Naive thymus-derived CD8-positive, alpha-beta T cell (primary cell): Measurements from ENCODE around the gene SEMA4C. TPM values are rescaled to one million over a fixed set of nuclear protein-coding genes. Genes with fewer than 3 reads are reported as not detected.

Experiments
- ATAC-seq, 2 donors: fragments of 150-1000 bp; cut with Tn5 transposase in 1 of 2; sonication (Bioruptor Pico), chemical (Tn5 transposase) in 1 of 2; 1 replicate in 1 of 2; 2 replicates in 1 of 2; pipeline ENCODE4 v1.10.0; 2021; ENCODE audit warnings: mild to moderate bottlenecking in 2 of 2, moderate library complexity in 2 of 2
- POLR2A ChIA-PET: fragments of 350-600 bp; sonication (Branson Sonifier 250); formaldehyde crosslinking; loops from one replicate; lab custom pipeline; 2021; ENCODE audit warnings: antibody characterized with exemption; lab: Charles Lee
- DNase-seq, 10 donors: peaks; one replicate each; pipeline versions ENCODE4 v3.0.0 to v3.0.0-alpha.2; 2020 to 2022
- H3K27ac Mint-ChIP-seq, 10 donors: one replicate each; pipeline ENCODE4 v1.8.0; 2020 to 2022; ENCODE audit warnings: mild to moderate bottlenecking in 10 of 10, mixed read lengths in 10 of 10, moderate library complexity in 4 of 10, inconsistent platforms in 1 of 10
- H3K27me3 Mint-ChIP-seq, 5 donors: one replicate each; pipeline ENCODE4 v1.8.0; 2021 to 2022; ENCODE audit warnings: mixed read lengths in 5 of 5
- H3K36me3 Mint-ChIP-seq, 3 donors: one replicate each; pipeline ENCODE4 v1.8.0; 2020 to 2022; ENCODE audit warnings: mixed read lengths in 3 of 3, mild to moderate bottlenecking in 2 of 3, inconsistent platforms in 1 of 3
- H3K4me1 Mint-ChIP-seq, 4 donors: one replicate each; pipeline ENCODE4 v1.8.0; 2021 to 2022; ENCODE audit warnings: mixed read lengths in 4 of 4
- H3K4me3 Mint-ChIP-seq, 10 donors: one replicate each; pipeline ENCODE4 v1.8.0; 2020 to 2022; ENCODE audit warnings: mild to moderate bottlenecking in 10 of 10, mixed read lengths in 10 of 10, moderate library complexity in 6 of 10, inconsistent platforms in 1 of 10
- H3K9me3 Mint-ChIP-seq, 9 donors: one replicate each; pipeline ENCODE4 v1.8.0; 2020 to 2022; ENCODE audit warnings: mixed read lengths in 9 of 9, mild to moderate bottlenecking in 3 of 9, inconsistent platforms in 1 of 9, moderate library complexity in 1 of 9
- polyA plus RNA-seq, 3 donors: library from polyadenylated mRNA; unstranded; fragments of 300-500 nt; fragmentation: Illumina TruSeq; gene quantifications; one replicate each; pipeline ENCODE4 v1.2.3, GENCODE V29; 2021
- total RNA-seq, 8 experiments: library from RNA in 2 of 8; stranded (reverse) in 2 of 8; gene quantifications; one replicate each; pipeline ENCODE4 v1.2.3 and lab custom pipeline; 2021 to 2026

SEMA4C gene
- total and polyA plus RNA-seq, 5 experiments from 2014 or later: 1.9 to 38.6 (median 2.8) TPM

DNA sequence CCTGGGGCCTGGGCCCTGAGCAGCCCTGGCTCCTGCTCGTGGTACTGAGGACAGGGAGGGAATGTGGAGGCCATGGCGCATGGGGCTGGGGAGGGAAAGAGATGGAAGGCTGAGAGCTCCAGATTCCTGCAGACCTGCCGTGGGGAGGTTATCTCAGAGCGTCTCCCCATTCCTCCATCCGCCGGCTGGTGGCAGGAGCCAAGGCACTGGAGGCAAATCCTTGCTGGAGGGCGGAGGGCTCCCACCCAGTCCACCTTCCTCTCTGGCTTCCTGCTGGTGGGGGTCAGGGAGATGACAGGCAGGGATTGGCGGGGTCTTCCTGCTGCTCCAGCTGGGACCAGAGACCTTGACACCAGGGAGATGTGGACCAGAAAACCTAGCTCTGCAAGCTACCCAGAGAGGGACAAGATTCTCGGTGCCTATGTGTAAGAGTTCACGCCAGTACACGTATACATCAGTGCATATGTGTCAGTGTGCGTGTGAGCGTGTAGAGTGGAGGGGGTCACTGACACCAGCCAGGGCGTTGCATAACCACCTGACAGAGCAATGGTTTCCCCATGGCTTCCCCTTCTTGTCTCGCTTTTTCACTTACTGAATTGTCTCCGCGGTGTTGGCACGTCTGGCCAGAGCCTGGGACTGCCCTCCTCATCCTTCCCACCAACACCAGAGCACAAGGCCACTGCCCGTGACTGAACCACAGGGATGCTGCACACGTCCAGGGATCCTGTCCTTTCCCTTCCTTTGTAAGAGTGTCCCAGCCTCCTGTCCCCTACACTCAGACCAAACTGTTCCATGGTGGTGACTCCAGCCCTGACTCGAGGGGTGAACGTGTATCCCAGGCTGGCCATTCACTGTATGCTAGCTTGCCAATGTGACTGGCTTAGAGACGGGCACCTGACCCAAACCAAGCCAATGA is 15.8 kb upstream of the SEMA4C start:
- POLR2A ChIA-PET: interaction anchor here (0.5 to 1.6 kb wide), 3 partner anchors 11 to 14 kb away, joined by 3 to 6 read pairs (median 5); no protein-coding TSS in a partner anchor
- H3K9me3 Mint-ChIP-seq: no peaks in the 10 kb centered on the region
- no peak for ATAC-seq
- no peak overlapping the region for H3K4me3 Mint-ChIP-seq
- no peaks in the 10 kb centered on the region for H3K36me3 Mint-ChIP-seq
- no peaks in the 10 kb centered on the region for H3K27me3 Mint-ChIP-seq
- peak overlapping the region in 4 of 10 donors; percentile 41 to 75 (median 48) for H3K27ac Mint-ChIP-seq
- peaks cover 6 to 19% (median 13%) of the 10 kb centered on the region in 4 donors for H3K4me1 Mint-ChIP-seq
- DNase-seq: no peak

DNA sequence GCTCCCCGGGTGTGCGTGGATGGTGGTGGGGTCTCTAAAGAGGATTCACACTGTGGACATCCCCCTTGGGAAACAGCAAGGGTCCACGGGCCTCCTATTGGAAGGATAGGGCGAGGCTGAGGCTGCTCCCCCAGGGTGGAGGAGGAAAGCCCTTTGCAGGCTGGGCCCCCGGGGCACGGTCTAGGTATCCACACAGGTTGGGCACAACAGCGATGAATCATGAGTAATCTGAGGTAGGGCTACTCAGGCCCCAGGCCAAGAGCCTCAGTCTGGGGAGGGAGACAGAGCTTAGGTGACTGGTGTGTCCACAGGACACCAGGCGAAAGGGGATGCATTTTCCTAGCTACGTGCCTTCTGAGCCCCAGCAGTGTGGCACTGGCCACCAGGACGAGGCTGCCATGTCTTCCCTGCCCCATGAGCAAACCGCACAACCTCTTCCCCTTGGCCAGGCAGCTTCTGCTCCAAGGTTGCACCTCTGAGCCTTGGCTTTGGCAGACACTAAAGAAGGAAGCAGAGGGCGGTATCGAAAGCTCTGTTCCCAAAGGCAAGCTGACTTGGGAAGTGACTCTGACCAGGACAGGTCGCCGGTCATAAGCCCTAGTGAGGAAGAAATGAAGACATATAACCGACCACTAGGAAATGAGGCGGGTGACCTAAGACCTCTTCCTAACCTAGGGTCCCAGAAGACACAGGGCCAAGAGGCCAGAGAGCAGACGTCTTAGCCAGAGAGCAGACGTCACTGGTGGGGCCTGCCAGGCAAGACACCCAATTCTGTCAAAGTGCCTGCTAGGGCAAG is 14.6 kb upstream of the SEMA4C start:
- Mint-ChIP-seq H3K27me3 (no peaks in the 10 kb centered on the region), H3K36me3 (peaks cover 0 to 2% (median 0%) of the 10 kb centered on the region in 3 donors), H3K4me1 (peaks cover 5 to 16% (median 12%) of the 10 kb centered on the region in 4 donors), H3K9me3 (no peaks in the 10 kb centered on the region), H3K4me3 (no peak overlapping the region), H3K27ac (no peak overlapping the region)
- DNase-seq (no peak), ATAC-seq (no peak)
- POLR2A ChIA-PET: interaction anchor here (0.5 to 2.1 kb wide), 5 partner anchors 9 to 40 kb away, joined by 3 to 6 read pairs (median 4); partner anchors contain the start of gene ANKRD39

DNA sequence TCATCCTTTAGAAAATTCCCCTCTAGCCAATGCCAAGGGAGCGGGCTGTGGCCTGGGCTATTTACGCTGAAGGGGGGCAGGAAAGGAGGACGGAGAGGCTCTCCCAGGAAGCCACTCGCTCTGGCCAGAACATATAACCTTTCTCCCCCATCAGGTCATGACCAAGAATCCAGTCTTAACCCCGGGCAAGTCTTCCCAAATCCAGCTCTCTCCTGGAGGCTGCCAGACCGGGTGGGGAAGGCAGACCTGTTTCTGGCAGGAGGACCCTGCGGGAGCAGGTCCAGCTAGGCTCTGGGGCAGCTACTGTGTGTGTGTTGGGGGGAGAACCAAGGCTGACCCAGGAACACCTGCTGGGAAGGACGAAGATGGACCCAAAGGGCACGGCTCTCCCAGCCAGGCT is 13.4 kb upstream of the SEMA4C start:
- DNase-seq: no peak
- Mint-ChIP-seq H3K36me3 (peaks cover 0 to 2% (median 0%) of the 10 kb centered on the region in 3 donors), H3K9me3 (no peaks in the 10 kb centered on the region), H3K27me3 (no peaks in the 10 kb centered on the region), H3K27ac (no peak overlapping the region), H3K4me3 (no peak overlapping the region), H3K4me1 (peaks cover 3 to 14% (median 11%) of the 10 kb centered on the region in 4 donors)
- ATAC-seq: no peak
- POLR2A ChIA-PET: interaction anchor here (2.1 kb wide), 1 partner anchor 12 kb away, joined by 5 read pairs; no protein-coding TSS in a partner anchor

DNA sequence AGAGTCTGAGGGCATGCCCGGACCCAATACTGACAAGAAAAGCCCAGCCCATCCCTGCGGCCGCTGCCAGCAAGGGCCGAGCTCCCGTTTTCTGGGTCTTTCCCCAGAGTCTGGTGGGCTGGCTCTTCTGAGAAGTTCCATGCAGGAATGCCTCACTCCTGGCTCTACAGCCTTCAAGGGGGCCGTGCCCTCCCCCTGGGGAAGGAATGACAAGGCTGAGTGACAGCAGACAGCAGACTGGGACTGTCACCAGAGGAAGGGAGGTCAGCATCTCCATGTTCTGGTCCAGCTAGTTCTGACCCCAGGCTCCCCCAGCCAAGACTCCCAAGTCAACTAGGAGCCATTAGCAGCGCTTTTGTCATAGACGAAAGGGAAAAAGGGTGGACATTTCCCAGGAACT is 13.0 kb upstream of the SEMA4C start:
- Mint-ChIP-seq H3K27ac (peak overlapping the region in 1 of 10 donors; percentile 21), H3K4me3 (no peak overlapping the region), H3K4me1 (peaks cover 0 to 12% (median 7%) of the 10 kb centered on the region in 4 donors), H3K36me3 (peaks cover 0 to 2% (median 0%) of the 10 kb centered on the region in 3 donors), H3K27me3 (no peaks in the 10 kb centered on the region), H3K9me3 (no peaks in the 10 kb centered on the region)
- DNase-seq (no peak), ATAC-seq (no peak)
- POLR2A ChIA-PET: interaction anchor here (1.1 to 2.1 kb wide), 3 partner anchors 8 to 17 kb away, joined by 3 to 5 read pairs (median 3); no protein-coding TSS in a partner anchor

DNA sequence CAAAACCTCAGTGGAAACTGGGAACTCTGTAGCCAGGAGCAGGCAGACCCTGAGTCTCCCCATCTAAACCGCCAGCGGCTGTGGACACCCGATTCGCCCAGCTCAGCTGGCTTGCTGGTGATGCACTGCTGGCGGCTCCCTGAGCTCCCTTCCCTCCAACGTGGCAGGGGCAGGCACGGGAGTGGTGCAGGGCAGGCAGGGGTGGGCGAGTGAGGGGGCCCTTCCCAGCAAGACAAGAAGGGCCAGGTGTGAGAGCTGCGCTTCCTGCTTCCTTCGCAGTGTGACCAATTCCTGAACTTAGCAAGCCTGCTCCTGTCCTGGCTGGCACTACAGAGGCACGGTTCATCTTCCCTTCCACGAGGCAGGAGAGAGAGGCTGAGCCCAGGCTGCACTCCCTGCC is 12.3 kb upstream of the SEMA4C start:
- Mint-ChIP-seq H3K4me3 (no peak overlapping the region), H3K36me3 (peaks cover 0 to 2% (median 0%) of the 10 kb centered on the region in 3 donors), H3K9me3 (no peaks in the 10 kb centered on the region), H3K4me1 (peaks cover 0 to 9% (median 2%) of the 10 kb centered on the region in 4 donors), H3K27me3 (no peaks in the 10 kb centered on the region), H3K27ac (peak overlapping the region in 2 of 10 donors; percentile 10 to 65)
- POLR2A ChIA-PET: interaction anchor here (0.8 to 1.3 kb wide), 5 partner anchors 9 to 42 kb away, joined by 3 to 4 read pairs (median 3); no protein-coding TSS in a partner anchor
- DNase-seq (no peak), ATAC-seq (no peak)

DNA sequence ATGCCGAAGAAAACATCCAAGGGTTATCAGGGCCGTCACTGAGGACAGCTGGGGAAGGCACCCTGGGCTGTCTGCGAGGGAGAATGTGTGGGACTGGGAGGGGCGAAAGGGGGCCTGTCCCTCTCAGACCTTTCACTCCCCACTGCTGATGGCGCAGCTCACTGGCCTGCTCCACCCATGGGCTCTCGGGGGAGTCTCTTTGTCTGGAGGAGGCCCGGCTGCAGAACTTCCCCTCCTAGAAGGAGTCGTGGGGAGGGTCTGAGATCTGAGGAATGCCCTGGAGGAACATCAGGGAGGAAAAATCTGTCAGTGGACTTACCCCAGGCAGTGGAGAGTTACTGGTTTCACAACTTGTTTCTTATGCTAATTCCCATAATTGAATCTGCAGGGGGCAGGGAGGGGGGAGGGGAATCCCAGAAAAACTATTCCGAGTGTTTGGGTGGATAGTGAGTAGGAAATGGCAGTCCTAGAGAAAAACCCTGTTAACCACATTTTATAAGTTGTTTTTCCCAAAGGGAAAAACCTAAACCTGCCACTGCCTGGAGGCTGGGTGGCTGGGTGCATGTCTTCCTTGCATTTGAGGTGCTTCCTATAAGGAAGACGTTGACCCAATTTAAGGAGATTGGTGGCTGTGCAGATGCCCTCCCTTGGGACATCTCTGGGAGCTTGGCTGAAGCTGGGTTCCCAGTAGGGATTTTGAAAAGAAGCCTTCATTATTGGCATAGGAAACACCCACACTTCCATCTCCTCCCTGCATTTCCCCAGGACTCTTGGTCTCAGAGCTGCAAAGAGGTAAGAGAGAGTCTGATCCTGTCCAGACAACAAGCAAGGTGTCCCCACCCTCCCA is 11.7 kb upstream of the SEMA4C start:
- no peaks in the 10 kb centered on the region for H3K9me3 Mint-ChIP-seq
- no peak for ATAC-seq
- POLR2A ChIA-PET: interaction anchor here (0.7 to 1.3 kb wide), 7 partner anchors 9 to 43 kb away, joined by 3 to 10 read pairs (median 3); no protein-coding TSS in a partner anchor
- no peaks in the 10 kb centered on the region for H3K27me3 Mint-ChIP-seq
- no peak overlapping the region for H3K4me3 Mint-ChIP-seq
- DNase-seq: no peak
- H3K36me3 Mint-ChIP-seq: peaks cover 0 to 2% (median 0%) of the 10 kb centered on the region in 3 donors
- H3K4me1 Mint-ChIP-seq: peaks cover 0 to 7% (median 2%) of the 10 kb centered on the region in 4 donors
- no peak overlapping the region for H3K27ac Mint-ChIP-seq

DNA sequence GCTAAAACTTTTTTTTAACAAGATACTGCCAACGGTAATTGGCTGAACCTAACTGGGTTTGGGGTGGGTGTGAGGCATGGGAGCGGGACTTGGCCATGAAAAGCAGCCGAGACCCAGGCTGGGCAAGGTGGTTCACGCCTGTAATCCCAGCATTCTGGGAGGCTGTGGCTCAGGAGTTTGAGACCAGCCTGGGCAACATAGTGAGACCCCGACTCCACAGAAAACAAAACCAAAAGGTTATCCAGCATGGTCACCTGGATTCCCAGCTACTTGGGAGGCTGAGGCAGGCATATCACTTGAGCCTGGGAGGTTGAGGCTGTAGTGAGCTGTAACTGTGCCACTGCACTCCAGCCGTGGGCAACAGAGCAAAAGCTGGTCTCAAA is 11.0 kb upstream of the SEMA4C start:
- POLR2A ChIA-PET: interaction anchor here (0.5 to 1.0 kb wide), 3 partner anchors 8 to 12 kb away, joined by 3 to 10 read pairs (median 4); no protein-coding TSS in a partner anchor

DNA sequence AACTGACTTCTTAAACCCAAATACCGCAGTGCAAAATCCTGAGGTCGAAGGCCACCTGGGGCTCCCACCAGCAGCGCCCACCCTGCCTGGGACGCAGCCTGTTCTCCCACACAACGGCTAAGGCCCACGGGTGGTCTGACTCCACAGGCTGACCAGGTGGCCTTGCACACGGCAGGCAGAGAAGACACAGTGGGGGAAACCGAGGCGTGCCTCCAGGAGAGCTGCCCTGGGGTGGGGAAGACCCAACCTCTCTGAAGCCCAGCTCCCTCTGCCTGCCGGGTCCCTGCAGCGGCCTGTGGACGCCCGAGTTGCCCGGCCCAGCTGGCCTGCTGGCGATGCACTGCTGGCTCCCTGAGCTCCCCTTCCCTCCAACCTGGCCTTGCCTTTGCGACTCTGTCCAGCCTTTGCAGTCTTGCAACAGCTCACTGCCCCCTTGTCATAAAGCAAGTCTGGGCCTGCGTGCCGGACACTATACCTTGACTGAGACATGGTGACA is 9.7 kb upstream of the SEMA4C start:
- no peaks in the 10 kb centered on the region for H3K27me3 Mint-ChIP-seq
- H3K27ac Mint-ChIP-seq: no peak overlapping the region
- POLR2A ChIA-PET: interaction anchor here (1.3 kb wide), 1 partner anchor 9 kb away, joined by 3 read pairs; no protein-coding TSS in a partner anchor
- peaks cover 3 to 14% (median 12%) of the 10 kb centered on the region in 4 donors for H3K4me1 Mint-ChIP-seq
- ATAC-seq: no peak
- H3K36me3 Mint-ChIP-seq: peaks cover 0 to 2% (median 0%) of the 10 kb centered on the region in 3 donors
- no peaks in the 10 kb centered on the region for H3K9me3 Mint-ChIP-seq
- no peak overlapping the region for H3K4me3 Mint-ChIP-seq
- no peak for DNase-seq

More for the DNA sequence above, 11.0 kb upstream of the SEMA4C start:
- DNase-seq (no peak), ATAC-seq (no peak)
- H3K4me3 Mint-ChIP-seq: no peak overlapping the region
- H3K9me3 Mint-ChIP-seq: no peaks in the 10 kb centered on the region
- peaks cover 0 to 8% (median 4%) of the 10 kb centered on the region in 4 donors for H3K4me1 Mint-ChIP-seq
- no peak overlapping the region for H3K27ac Mint-ChIP-seq
- peaks cover 0 to 2% (median 0%) of the 10 kb centered on the region in 3 donors for H3K36me3 Mint-ChIP-seq
- H3K27me3 Mint-ChIP-seq: no peaks in the 10 kb centered on the region

DNA sequence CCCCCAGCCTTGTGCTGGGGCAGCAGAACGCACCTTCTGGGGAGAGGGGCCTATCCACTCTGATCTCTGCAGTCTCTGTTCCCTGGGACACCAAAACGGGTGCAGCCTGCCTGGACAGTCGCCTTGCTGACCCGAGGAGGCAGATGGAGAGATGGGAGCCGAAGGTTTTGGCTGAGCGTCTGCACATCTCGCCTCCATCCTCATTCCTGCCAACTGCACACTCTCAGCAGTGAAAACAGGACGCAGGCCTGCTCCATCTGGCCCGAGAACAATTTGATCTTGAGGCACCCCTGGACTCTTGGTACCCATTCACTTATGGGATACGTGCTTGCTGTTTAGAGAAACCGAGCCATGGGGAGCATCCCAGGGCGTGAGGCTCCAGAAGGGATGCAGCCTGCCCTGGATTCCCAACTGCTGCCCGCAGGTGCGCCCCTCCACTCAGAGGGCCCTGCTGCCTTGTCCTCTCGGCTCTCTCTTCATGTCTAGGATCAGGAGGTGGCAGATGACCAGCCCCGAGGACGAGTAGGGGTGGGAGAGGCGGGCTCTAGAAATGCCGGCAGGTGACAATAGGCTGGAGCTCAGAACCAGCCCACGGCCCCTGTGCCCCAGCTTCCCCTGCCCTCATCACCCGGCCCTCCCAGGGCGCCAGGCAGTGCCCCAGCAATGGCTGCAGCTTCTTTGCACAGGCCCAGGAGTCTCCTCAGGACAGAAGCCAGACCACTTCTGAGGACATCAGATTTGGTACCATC is 9.1 kb upstream of the SEMA4C start:
- no peak overlapping the region for H3K4me3 Mint-ChIP-seq
- DNase-seq: no peak
- H3K4me1 Mint-ChIP-seq: peaks cover 7 to 21% (median 19%) of the 10 kb centered on the region in 4 donors
- H3K36me3 Mint-ChIP-seq: peaks cover 0 to 2% (median 0%) of the 10 kb centered on the region in 3 donors
- H3K27me3 Mint-ChIP-seq: no peaks in the 10 kb centered on the region
- no peaks in the 10 kb centered on the region for H3K9me3 Mint-ChIP-seq
- peak overlapping the region in 1 of 10 donors; percentile 14 for H3K27ac Mint-ChIP-seq
- no peak for ATAC-seq
- POLR2A ChIA-PET: interaction anchor here (0.6 to 1.7 kb wide), 4 partner anchors 8 to 46 kb away, joined by 3 to 7 read pairs (median 4); no protein-coding TSS in a partner anchor

DNA sequence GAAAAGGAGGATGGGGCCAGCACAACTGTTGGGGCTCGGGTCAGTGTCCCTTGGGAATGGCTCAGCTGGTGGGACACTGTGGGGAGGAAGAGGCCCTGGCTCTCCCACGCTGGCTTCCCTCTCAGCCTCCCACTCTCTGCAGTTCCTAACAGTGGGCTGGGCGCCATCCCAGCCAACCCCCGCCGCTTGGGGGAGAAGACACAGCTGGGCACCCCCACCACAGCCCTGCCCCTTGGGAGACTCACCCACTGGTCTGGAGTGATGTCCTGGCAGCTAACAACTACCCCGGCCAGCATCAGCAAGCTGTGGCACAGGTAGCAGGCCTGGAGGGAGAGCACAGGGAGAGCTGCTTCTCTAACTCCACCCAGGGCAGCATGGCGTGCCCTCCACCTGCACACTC is 8.3 kb upstream of the SEMA4C start:
- DNase-seq (no peak), ATAC-seq (no peak)
- no peaks in the 10 kb centered on the region for H3K9me3 Mint-ChIP-seq
- H3K27ac Mint-ChIP-seq: no peak overlapping the region
- no peaks in the 10 kb centered on the region for H3K27me3 Mint-ChIP-seq
- H3K36me3 Mint-ChIP-seq: peaks cover 0 to 2% (median 0%) of the 10 kb centered on the region in 3 donors
- no peak overlapping the region for H3K4me3 Mint-ChIP-seq
- H3K4me1 Mint-ChIP-seq: peaks cover 7 to 29% (median 22%) of the 10 kb centered on the region in 4 donors
- POLR2A ChIA-PET: interaction anchor here (0.8 to 1.7 kb wide), 3 partner anchors 10 to 47 kb away, joined by 3 to 7 read pairs (median 3); no protein-coding TSS in a partner anchor
